ENCODE results near the gene KDM1A.

KDM1A gene

GRCh38 chr1:23122023-23122748, 102.9 kb downstream of the KDM1A start:
- peak; percentile 50 for DNase-seq (ENCODE audit: low read depth)
- in situ Hi-C loops (cut with HindIII; ENCODE audit: low sequenced_read_pairs) = no loop called here
- no peak overlapping the region for H3K4me3 ChIP-seq (ENCODE audit: low read depth, low read length)
- TF ChIP-seq CTCF (IDR thresholded peaks at IDR 0.05; ENCODE audit: low read depth, low read length, missing control alignments) = no peak

- TF ChIP-seq CTCF (IDR thresholded peaks at IDR 0.05; ENCODE audit: low read depth, low read length, missing control alignments) = no peak
- no peak overlapping the region for H3K4me3 ChIP-seq (ENCODE audit: low read depth, low read length)
- no peak for DNase-seq (ENCODE audit: low read depth)
- in situ Hi-C loops (cut with HindIII; ENCODE audit: low sequenced_read_pairs) = no loop called here
Observed at GRCh38 chr1:23122796-23123195, 103.5 kb downstream of the KDM1A start.

GRCh38 chr1:23123528-23123927, 104.3 kb downstream of the KDM1A start:
- H3K4me3 ChIP-seq (ENCODE audit: low read depth, low read length) = no peak overlapping the region
- in situ Hi-C loops (cut with HindIII; ENCODE audit: low sequenced_read_pairs) = no loop called here
- no peak for DNase-seq (ENCODE audit: low read depth)
- TF ChIP-seq CTCF (IDR thresholded peaks at IDR 0.05; ENCODE audit: low read depth, low read length, missing control alignments) = no peak

- in situ Hi-C loops (cut with HindIII; ENCODE audit: low sequenced_read_pairs) = no loop called here
- no peak for DNase-seq (ENCODE audit: low read depth)
- H3K4me3 ChIP-seq (ENCODE audit: low read depth, low read length) = no peak overlapping the region
- no peak for TF ChIP-seq CTCF (IDR thresholded peaks at IDR 0.05; ENCODE audit: low read depth, low read length, missing control alignments)
Observed at GRCh38 chr1:23124259-23125026, 105.2 kb downstream of the KDM1A start.

- no peak for DNase-seq (ENCODE audit: low read depth)
- TF ChIP-seq CTCF (IDR thresholded peaks at IDR 0.05; ENCODE audit: low read depth, low read length, missing control alignments) = no peak
- in situ Hi-C loops (cut with HindIII; ENCODE audit: low sequenced_read_pairs) = no loop called here
- no peak overlapping the region for H3K4me3 ChIP-seq (ENCODE audit: low read depth, low read length)
Observed at GRCh38 chr1:23125489-23125888, 106.2 kb downstream of the KDM1A start.

GRCh38 chr1:23126200-23126599, 106.9 kb downstream of the KDM1A start:
- in situ Hi-C loops (cut with HindIII; ENCODE audit: low sequenced_read_pairs) = no loop called here
- no peak overlapping the region for H3K4me3 ChIP-seq (ENCODE audit: low read depth, low read length)
- no peak for TF ChIP-seq CTCF (IDR thresholded peaks at IDR 0.05; ENCODE audit: low read depth, low read length, missing control alignments)
- no peak for DNase-seq (ENCODE audit: low read depth)
